ENCODE measurements around the gene CRYZ. TPM values are rescaled to one million over a fixed set of nuclear protein-coding genes. Genes with fewer than 3 reads are reported as not detected.

Gene CRYZ
- total and polyA plus RNA-seq, 10 of the 15 experiments (the other 5 are each of a cell fraction or from before 2014, with no cell fraction given), result 53.4 to 194 (median 79.8) TPM

DNA sequence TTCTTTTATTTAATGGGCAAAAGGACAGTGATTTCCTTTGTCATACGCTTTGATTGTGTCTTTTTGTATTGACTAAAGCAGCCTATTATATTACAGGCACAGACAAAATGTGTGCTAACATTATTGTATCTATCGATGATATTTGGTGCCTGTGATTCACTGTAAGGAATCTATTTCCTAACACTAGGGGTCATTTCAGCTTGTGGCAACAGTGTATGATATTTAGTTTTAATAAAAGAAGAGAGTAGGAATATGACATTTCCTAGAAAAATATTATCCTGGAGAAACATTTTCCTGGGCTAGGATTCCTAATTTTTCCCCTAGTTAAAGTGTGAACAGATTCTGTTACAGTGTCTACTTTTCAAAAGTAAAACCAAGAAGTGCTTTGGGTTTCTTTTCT is 42.9 kb upstream of the CRYZ start (continued):
- TF ChIP-seq, protein P1, sequence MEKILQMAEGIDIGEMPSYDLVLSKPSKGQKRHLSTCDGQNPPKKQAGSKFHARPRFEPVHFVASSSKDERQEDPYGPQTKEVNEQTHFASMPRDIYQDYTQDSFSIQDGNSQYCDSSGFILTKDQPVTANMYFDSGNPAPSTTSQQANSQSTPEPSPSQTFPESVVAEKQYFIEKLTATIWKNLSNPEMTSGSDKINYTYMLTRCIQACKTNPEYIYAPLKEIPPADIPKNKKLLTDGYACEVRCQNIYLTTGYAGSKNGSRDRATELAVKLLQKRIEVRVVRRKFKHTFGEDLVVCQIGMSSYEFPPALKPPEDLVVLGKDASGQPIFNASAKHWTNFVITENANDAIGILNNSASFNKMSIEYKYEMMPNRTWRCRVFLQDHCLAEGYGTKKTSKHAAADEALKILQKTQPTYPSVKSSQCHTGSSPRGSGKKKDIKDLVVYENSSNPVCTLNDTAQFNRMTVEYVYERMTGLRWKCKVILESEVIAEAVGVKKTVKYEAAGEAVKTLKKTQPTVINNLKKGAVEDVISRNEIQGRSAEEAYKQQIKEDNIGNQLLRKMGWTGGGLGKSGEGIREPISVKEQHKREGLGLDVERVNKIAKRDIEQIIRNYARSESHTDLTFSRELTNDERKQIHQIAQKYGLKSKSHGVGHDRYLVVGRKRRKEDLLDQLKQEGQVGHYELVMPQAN (conservative IDR thresholded peaks at IDR 0.05), result no peak
- no peak for TF ChIP-seq NFXL1 (IDR thresholded peaks at IDR 0.05; ENCODE audit: borderline replicate concordance)
- no peak for TF ChIP-seq NFYB (IDR thresholded peaks at IDR 0.05; ENCODE audit: insufficient read depth, low read depth, low read length)

DNA sequence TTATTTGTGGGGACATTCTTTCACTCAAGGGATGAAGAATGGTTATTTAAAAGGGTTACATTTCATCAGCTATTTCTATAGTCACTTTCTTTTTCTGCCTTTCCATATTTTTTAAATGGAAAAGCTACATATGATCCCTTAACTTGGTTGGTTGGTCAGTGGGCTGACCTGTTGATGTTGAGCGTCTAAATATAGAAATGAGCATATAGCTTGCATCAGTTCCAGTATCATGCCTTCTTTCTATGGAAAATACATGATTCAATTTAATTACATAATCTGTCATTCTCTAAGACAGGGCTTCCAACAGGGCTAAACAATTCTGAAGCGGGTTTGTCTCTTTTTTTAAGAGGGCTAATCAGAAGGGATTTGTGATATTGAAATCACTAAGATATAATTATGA is 40.7 kb upstream of the CRYZ start:
- Histone ChIP-seq H3K9me3 (replicated peaks; ENCODE audit: control insufficient read depth, insufficient read depth, low read length) (no peaks in the 10 kb centered on the region), H3K27me3 (replicated peaks in 1 of 2; ENCODE audit: control insufficient read depth in 2 of 2, insufficient read depth in 2 of 2, low read length in 1 of 2) (no peaks in the 10 kb centered on the region; a peak in 1 of 4 replicates), H3K9ac (ENCODE audit: control insufficient read depth, insufficient read depth, low read length) (no peak overlapping the region), H3K27ac (ENCODE audit: control insufficient read depth, insufficient read depth) (no peak overlapping the region), H2AFZ (ENCODE audit: control insufficient read depth, low read depth, low read length) (no peak overlapping the region), H3K36me3 (ENCODE audit: control insufficient read depth in 2 of 2, insufficient read depth in 2 of 2, low read length in 1 of 2) (no peaks in the 10 kb centered on the region), H4K20me1 (ENCODE audit: control insufficient read depth, insufficient read depth) (no peaks in the 10 kb centered on the region), H3K4me1 (ENCODE audit: control insufficient read depth, insufficient read depth, low read length) (no peaks in the 10 kb centered on the region), H3K79me2 (ENCODE audit: control insufficient read depth, insufficient read depth, low read length) (no peaks in the 10 kb centered on the region), H3K4me3 (no peak overlapping the region), H3K4me2 (ENCODE audit: control insufficient read depth, insufficient read depth) (no peak overlapping the region)
- WGBS (ENCODE audit: insufficient coverage, insufficient replicate concordance, low lambda C conversion rate, missing lambda C conversion rate), result 37% methylated on average over 2 of the region's 2 CpGs
- ATAC-seq (no peak), FAIRE-seq (no peak), DNase-seq (ENCODE audit: low read depth, low spot score) (no peak)
- BruUV-seq (replicated peaks), result no TSS peak
- intact Hi-C loops (cut with micrococcal nuclease; ENCODE audit: unreplicated experiment), result loop anchor here (10.0 kb wide), 3 partner anchors 161 to 251 kb away; no protein-coding TSS in a partner anchor
- ChIA-PET POLR2A (no interaction called here), RAD21 (ENCODE audit: unreplicated experiment) (interaction anchor here (1.0 kb wide), 1 partner anchor 163 kb away, joined by 3 read pairs; no protein-coding TSS in a partner anchor), SMC1A (ENCODE audit: uncharacterized antibody, unreplicated experiment) (interaction anchor here (0.6 to 1.4 kb wide), 3 partner anchors 13 to 429 kb away, joined by 3 read pairs; no protein-coding TSS in a partner anchor), CTCF (interaction anchor here (1.3 to 4.8 kb wide), 2 partner anchors 110 to 429 kb away, joined by 4 to 44 read pairs; no protein-coding TSS in a partner anchor)
- TF ChIP-seq RBBP5 (conservative IDR thresholded peaks at IDR 0.05) (no peak), BACH1 (IDR thresholded peaks at IDR 0.05; ENCODE audit: borderline replicate concordance) (no peak)
- in situ Hi-C loops (cut with MboI), result no loop called here

Measured in GM12878 (cell line).